PFSK-1 (cell line): Measurements from ENCODE around the gene APOO.

Experiments used
- POLR2AphosphoS5 ChIP-seq: IDR thresholded peaks from 2 replicates; pipeline ENCODE4 v1.6.1; 2012; ENCODE audit warnings: low read depth, mild to moderate bottlenecking, control low read depth, low read length, moderate library complexity
- TF ChIP-seq, protein P1 (sequence below), 2 experiments: IDR thresholded peaks; 2 replicates each; pipeline versions ENCODE4 v1.6.1 to v1.8.0; 2011 to 2012; ENCODE audit warnings: low read depth in 2 of 2, low read length in 2 of 2, control low read depth in 1 of 2, inconsistent platforms in 1 of 2, mild to moderate bottlenecking in 1 of 2, moderate library complexity in 1 of 2; ENCODE audit not compliant: insufficient read depth in 1 of 2

DNA sequence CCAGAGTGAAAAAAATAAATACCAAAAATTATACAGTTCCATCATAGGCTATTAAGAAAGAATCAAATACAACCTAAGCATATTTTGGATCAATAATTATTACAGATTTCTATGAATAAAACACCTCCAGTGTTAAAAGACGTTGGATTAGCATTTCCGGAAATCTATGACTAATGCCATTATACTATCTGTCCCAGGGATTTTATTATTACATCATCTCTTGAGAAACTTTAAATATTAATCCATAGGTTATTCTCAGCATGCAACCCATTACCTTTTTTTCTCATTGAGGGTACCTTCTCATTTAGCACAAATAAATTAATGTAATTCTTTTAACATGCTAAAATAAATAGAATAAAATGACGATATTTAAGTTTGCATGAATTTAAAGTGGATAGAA is 44.7 kb upstream of the APOO start:
- TF ChIP-seq POLR2AphosphoS5, result no peak
- TF ChIP-seq, protein P1, sequence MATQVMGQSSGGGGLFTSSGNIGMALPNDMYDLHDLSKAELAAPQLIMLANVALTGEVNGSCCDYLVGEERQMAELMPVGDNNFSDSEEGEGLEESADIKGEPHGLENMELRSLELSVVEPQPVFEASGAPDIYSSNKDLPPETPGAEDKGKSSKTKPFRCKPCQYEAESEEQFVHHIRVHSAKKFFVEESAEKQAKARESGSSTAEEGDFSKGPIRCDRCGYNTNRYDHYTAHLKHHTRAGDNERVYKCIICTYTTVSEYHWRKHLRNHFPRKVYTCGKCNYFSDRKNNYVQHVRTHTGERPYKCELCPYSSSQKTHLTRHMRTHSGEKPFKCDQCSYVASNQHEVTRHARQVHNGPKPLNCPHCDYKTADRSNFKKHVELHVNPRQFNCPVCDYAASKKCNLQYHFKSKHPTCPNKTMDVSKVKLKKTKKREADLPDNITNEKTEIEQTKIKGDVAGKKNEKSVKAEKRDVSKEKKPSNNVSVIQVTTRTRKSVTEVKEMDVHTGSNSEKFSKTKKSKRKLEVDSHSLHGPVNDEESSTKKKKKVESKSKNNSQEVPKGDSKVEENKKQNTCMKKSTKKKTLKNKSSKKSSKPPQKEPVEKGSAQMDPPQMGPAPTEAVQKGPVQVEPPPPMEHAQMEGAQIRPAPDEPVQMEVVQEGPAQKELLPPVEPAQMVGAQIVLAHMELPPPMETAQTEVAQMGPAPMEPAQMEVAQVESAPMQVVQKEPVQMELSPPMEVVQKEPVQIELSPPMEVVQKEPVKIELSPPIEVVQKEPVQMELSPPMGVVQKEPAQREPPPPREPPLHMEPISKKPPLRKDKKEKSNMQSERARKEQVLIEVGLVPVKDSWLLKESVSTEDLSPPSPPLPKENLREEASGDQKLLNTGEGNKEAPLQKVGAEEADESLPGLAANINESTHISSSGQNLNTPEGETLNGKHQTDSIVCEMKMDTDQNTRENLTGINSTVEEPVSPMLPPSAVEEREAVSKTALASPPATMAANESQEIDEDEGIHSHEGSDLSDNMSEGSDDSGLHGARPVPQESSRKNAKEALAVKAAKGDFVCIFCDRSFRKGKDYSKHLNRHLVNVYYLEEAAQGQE (IDR thresholded peaks at IDR 0.05; ENCODE audit: insufficient read depth in 1 of 2, low read depth in 2 of 2, low read length in 2 of 2), result no peak
